LNCaP clone FGC (cell line): ENCODE measurements around the gene DHRSX.
"Not testable (repeated sequence)": the region's sequence is repeated elsewhere in the genome, so short reads cannot be mapped to it uniquely, and the experiment has no call there.

ENCODE experiments used
- DNase-seq: peaks from one replicate; pipeline ENCODE4 v3.0.0-alpha.2; 2011; ENCODE audit warnings: low read depth
- H3K4me3 ChIP-seq: 2 replicates; pipeline ENCODE4 v1.5.1; 2011; ENCODE audit warnings: mild to moderate bottlenecking, low read depth, low read length, control low read depth
- CTCF ChIP-seq: IDR thresholded peaks from 2 replicates; pipeline ENCODE4 v1.5.1; 2012; ENCODE audit warnings: mild to moderate bottlenecking; ENCODE audit not compliant: control insufficient read depth, insufficient read depth; ENCODE audit errors: extremely low read depth

DHRSX gene

GRCh38 chrX:2487366-2487765 lies 13.4 kb downstream of the DHRSX start:
- no peak for DNase-seq
- TF ChIP-seq CTCF = no peak
- no peak overlapping the region for H3K4me3 ChIP-seq

GRCh38 chrX:2486476-2487133 lies 14.2 kb downstream of the DHRSX start:
- H3K4me3 ChIP-seq = no peak overlapping the region
- TF ChIP-seq CTCF = no peak
- no peak for DNase-seq

GRCh38 chrX:2485789-2486345 lies 14.9 kb downstream of the DHRSX start:
- no peak for DNase-seq
- no peak for TF ChIP-seq CTCF
- H3K4me3 ChIP-seq = no peak overlapping the region

- no peak overlapping the region for H3K4me3 ChIP-seq
- no peak for DNase-seq
- no peak for TF ChIP-seq CTCF
Measured at GRCh38 chrX:2484721-2485648, 15.8 kb downstream of the DHRSX start.

GRCh38 chrX:2484256-2484655 lies 16.5 kb downstream of the DHRSX start:
- H3K4me3 ChIP-seq = no peak overlapping the region
- DNase-seq = no peak
- TF ChIP-seq CTCF = no peak

GRCh38 chrX:2483398-2484060 lies 17.2 kb downstream of the DHRSX start:
- no peak overlapping the region for H3K4me3 ChIP-seq
- no peak for TF ChIP-seq CTCF
- no peak for DNase-seq

- not testable (repeated sequence) for DNase-seq, H3K4me3 ChIP-seq
Measured at GRCh38 chrX:2481597-2481996, 19.2 kb downstream of the DHRSX start.

GRCh38 chrX:2479982-2480381 lies 20.8 kb downstream of the DHRSX start:
- not testable (repeated sequence) for H3K4me3 ChIP-seq, DNase-seq
